HG03521 (cell line): ENCODE measurements around the gene ATRIP.

Experiments used
- ATAC-seq: cut with Tn5 transposase; IDR thresholded peaks from one replicate; pipeline ENCODE4 v1.9.1; 2021; ENCODE audit warnings: mild to moderate bottlenecking, moderate library complexity; ENCODE audit not compliant: unreplicated experiment

ATRIP gene

DNA sequence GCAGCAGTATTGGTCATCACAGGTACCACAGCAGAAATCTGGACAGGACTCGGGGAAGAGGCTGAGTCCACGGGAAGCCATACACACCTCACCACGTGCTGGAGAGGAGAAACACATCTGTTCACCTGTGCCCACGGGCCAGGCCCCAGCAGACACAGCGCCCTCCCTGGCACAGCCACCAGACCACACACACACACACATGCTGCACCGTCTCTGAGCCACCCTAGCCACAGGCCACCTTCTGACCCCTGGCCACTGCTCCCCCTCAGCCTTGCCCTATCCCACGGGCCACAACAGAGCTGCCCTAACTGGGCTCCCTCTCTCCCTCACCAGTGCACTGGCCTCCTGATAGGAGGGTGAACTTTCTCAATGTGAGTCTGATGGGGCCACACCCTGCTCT lies 54.7 kb downstream of the ATRIP start:
- no peak for ATAC-seq

DNA sequence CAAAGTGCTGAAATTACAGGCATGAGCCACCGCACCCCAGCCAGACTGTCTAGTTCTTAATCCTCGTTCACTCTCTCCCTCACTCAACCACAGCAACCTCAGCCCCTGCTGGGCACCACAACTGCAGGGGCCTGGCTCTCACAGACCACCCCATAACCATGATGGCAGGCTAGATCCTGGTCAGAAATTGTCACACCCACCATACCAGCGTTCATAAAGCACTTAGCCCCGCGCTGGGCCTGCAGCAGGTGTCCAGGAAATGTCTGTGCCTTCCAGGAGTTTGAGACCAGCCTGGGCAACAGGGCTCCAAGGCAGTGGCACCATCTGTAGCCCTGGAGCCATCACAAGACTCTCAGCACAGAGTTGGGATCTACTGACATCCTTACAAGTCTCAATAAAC lies 55.6 kb downstream of the ATRIP start:
- no peak for ATAC-seq

- no peak for ATAC-seq
Observed at GRCh38 chr3:48502728-48503168, 56.2 kb downstream of the ATRIP start.

DNA sequence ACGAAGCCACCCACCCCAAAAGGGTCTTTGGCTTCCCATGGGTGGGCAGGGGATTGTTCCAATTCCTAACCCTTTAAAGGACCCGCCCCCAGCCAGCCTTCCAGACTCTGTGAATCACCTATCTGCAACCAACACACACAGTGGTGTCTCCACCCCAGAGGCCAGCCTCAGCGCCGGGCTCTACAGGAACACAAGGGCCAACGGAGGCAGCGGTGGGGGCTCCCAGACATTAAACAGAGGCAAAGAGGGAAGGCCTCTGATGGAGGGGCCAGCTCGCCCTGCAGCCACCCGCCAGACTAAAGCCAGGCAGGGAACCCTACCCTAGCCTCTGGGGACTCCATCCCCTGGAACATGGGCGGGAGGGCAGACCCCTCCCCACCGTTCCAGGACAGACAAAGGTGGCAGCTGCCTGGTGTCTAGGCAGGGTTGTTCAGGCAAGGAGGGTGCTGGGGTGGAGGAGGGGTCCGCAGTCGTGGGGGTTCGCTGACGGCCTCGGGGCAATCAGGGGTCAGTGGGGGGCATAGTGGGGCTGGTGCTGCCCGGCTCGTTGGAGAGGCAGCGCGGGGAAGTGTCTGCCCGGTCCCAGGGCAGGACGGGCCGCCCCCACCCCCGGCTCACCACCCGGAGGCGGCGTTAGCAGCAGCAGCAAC lies 57.0 kb downstream of the ATRIP start:
- no peak for ATAC-seq

GRCh38 chr3:48504051-48504946 lies 57.8 kb downstream of the ATRIP start, which contains the start of gene SHISA5:
TSS of gene SHISA5 (minus strand) at chr3:48504174. CDS start at chr3:48504094, 80 bp downstream.
- no peak for ATAC-seq

GRCh38 chr3:48505146-48505545 lies 58.6 kb downstream of the ATRIP start:
- ATAC-seq = no peak

DNA sequence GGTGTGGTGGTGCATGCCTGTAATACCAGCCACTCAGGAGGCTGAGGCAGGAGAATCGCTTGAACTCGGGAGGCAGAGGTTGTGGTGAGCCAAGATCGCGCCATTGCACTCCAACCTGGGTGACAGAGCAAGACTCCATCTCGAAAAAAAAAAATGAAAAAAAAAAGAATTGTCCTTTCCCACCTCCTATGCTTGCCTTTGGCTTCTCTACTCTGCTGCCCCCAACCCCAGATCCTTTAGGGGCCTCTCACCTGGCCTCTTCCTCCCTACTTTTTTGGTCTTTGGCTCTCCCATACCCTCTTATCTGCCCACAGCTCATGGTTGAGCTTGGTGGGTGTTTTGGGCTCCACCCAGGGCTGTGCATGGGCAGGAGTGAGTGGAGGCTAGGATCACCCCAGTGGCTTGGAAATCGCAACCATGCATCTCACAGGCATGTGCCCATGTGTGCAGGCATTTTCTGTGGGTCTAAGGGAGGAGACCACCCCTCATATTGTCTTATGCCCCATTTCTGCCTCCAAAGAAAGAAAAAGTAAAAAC lies 59.5 kb downstream of the ATRIP start:
- no peak for ATAC-seq

GRCh38 chr3:48507256-48508061 lies 60.9 kb downstream of the ATRIP start:
- ATAC-seq = no peak

DNA sequence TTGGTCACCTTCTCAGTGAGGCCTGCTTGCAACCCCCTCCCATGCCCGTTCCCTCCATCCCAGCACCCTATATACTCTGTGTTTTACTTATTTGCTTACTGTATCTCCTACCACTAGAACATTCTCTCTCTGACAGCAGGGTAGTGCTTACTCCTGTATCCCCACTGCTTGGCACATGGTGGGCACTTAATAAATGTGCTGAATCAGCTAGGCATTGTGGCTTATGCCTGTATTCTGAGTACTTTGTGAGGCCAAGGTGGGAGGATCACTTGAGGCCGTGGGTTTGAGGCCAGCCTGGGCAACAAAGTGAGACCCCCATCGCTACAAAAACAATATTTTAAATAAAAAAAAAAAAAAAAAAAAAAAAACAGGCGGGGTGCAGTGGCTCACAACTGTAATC lies 65.0 kb downstream of the ATRIP start:
- no peak for ATAC-seq

- no peak for ATAC-seq
Observed at GRCh38 chr3:48514431-48515227, 68.1 kb downstream of the ATRIP start.
